ENCODE data around the gene CFAP299. TPM values are rescaled to one million over a fixed set of nuclear protein-coding genes. Genes with fewer than 3 reads are reported as not detected.

Gene CFAP299
- total RNA-seq, 1 experiment from 2014 or later, result not detected

DNA sequence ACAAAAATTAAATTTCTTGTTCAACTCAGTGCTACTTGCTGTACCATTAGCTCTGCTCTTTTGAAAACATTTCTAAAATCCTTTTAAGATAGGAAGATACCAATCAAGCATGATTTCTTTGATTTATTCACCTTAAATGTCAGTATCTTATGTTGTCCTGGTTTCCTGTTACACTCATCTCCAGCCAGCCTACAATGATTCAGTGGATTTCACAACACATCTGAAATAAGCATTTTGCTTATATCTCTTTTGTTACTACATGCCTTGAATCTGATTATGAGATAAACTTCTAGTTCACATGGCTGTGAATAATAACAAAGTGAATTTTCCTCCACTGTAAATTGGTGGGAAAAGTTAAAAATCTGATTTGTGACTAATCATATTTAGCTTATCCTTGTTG is 582.5 kb downstream of the CFAP299 start:
- Histone ChIP-seq H3K9me3 (ENCODE audit: control insufficient read depth in 1 of 2, insufficient read depth in 1 of 2, low read depth in 1 of 2, low read length in 2 of 2) (no peaks in the 10 kb centered on the region), H3K36me3 (ENCODE audit: control insufficient read depth in 1 of 2, insufficient read depth in 2 of 2, low read length in 2 of 2) (no peaks in the 10 kb centered on the region), H3K4me1 (ENCODE audit: control insufficient read depth in 1 of 2, insufficient read depth in 2 of 2, low read length in 2 of 2) (no peaks in the 10 kb centered on the region), H3K9me2 (ENCODE audit: insufficient read depth) (no peaks in the 10 kb centered on the region), H3K27me3 (ENCODE audit: insufficient read depth, low read length) (peaks cover 30% of the 10 kb centered on the region), H3K9ac (ENCODE audit: low read length) (no peak overlapping the region), H3K4me2 (ENCODE audit: low read length) (no peak overlapping the region), H2AFZ (ENCODE audit: low read depth, low read length, poor library complexity, severe bottlenecking) (no peak overlapping the region), H3K27ac (ENCODE audit: low read depth, low read length) (no peak overlapping the region), H3K79me2 (ENCODE audit: insufficient read depth, low read length) (no peaks in the 10 kb centered on the region), H3K4me3 (replicated peaks in 1 of 2; ENCODE audit: low read depth in 1 of 2, low read length in 2 of 2) (no peak overlapping the region), H4K20me1 (ENCODE audit: insufficient read depth) (no peaks in the 10 kb centered on the region)
- DNase-seq (ENCODE audit: low read depth, low spot score), result no peak
- no TSS peak for BruUV-seq (replicated peaks)
- ATAC-seq, result no peak
- ChIA-PET RAD21 (ENCODE audit: low non-redundant PET in 1 of 2, low total read pairs in 2 of 2, uncharacterized antibody in 2 of 2, unreplicated experiment in 2 of 2) (no interaction called here), CTCF (no interaction called here), POLR2A (no interaction called here)
- intact Hi-C loops (cut with micrococcal nuclease), result no loop called here
- TF ChIP-seq ZFX (IDR thresholded peaks at IDR 0.05) (no peak), SIN3A (IDR thresholded peaks at IDR 0.05; ENCODE audit: low read depth) (no peak), SP1 (IDR thresholded peaks at IDR 0.05; ENCODE audit: low read depth) (no peak), EZH2 (IDR thresholded peaks at IDR 0.05) (no peak), REST (IDR thresholded peaks at IDR 0.05; ENCODE audit: low read depth) (no peak), SRF (IDR thresholded peaks at IDR 0.05; ENCODE audit: low read depth) (no peak), EGR1 (IDR thresholded peaks at IDR 0.05; ENCODE audit: low read depth) (no peak), POLR2AphosphoS5 (IDR thresholded peaks at IDR 0.05; ENCODE audit: low read depth, low read length) (no peak), YY1 (IDR thresholded peaks at IDR 0.05; ENCODE audit: extremely low read depth, insufficient replicate concordance, low read depth, low read length) (no peak), EZH2phosphoT487 (IDR thresholded peaks at IDR 0.05; ENCODE audit: borderline replicate concordance) (no peak), POLR2A (IDR thresholded peaks at IDR 0.05; ENCODE audit: borderline replicate concordance, extremely low read depth, insufficient read depth, insufficient read length) (no peak), RAD21 (IDR thresholded peaks at IDR 0.05; ENCODE audit: low read depth) (no peak), TCF7L2 (IDR thresholded peaks at IDR 0.05; ENCODE audit: borderline replicate concordance, extremely low read depth, insufficient read depth, insufficient read length) (no peak), MAX (IDR thresholded peaks at IDR 0.05) (no peak), ZBTB33 (IDR thresholded peaks at IDR 0.05; ENCODE audit: extremely low read depth, insufficient replicate concordance, low read length) (no peak), ZNF274 (IDR thresholded peaks at IDR 0.05; ENCODE audit: low read depth, low read length) (no peak), FOSL1 (IDR thresholded peaks at IDR 0.05; ENCODE audit: low read depth) (no peak), CBX3 (IDR thresholded peaks at IDR 0.05; ENCODE audit: low read depth) (no peak)
- TF ChIP-seq, protein P1, sequence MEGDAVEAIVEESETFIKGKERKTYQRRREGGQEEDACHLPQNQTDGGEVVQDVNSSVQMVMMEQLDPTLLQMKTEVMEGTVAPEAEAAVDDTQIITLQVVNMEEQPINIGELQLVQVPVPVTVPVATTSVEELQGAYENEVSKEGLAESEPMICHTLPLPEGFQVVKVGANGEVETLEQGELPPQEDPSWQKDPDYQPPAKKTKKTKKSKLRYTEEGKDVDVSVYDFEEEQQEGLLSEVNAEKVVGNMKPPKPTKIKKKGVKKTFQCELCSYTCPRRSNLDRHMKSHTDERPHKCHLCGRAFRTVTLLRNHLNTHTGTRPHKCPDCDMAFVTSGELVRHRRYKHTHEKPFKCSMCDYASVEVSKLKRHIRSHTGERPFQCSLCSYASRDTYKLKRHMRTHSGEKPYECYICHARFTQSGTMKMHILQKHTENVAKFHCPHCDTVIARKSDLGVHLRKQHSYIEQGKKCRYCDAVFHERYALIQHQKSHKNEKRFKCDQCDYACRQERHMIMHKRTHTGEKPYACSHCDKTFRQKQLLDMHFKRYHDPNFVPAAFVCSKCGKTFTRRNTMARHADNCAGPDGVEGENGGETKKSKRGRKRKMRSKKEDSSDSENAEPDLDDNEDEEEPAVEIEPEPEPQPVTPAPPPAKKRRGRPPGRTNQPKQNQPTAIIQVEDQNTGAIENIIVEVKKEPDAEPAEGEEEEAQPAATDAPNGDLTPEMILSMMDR (IDR thresholded peaks at IDR 0.05 in 2 of 3, conservative IDR thresholded peaks at IDR 0.05 in 1 of 3; ENCODE audit: borderline replicate concordance in 1 of 3, insufficient read depth in 1 of 3, low read depth in 2 of 3, low read length in 2 of 3), result no peak
- TF ChIP-seq, protein P2, sequence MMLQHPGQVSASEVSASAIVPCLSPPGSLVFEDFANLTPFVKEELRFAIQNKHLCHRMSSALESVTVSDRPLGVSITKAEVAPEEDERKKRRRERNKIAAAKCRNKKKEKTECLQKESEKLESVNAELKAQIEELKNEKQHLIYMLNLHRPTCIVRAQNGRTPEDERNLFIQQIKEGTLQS (IDR thresholded peaks at IDR 0.05), result no peak

Measured in HCT116 (cell line).